Heart left ventricle (tissue), 13 donors: Measurements from ENCODE around the gene CGB8.

Experiments
- POLR2A ChIP-seq, 2 donors: fragments of 450-650 bp; IDR thresholded peaks; one replicate each; pipeline ENCODE4 v1.6.1; 2017; ENCODE audit warnings: antibody characterized with exemption in 2 of 2, mild to moderate bottlenecking in 2 of 2, moderate library complexity in 2 of 2
- TF ChIP-seq, protein P1 (sequence below), 12 donors: fragments of 200-600 bp; sonication (generic) in 4 of 12; IDR thresholded peaks; one replicate each; pipeline versions ENCODE4 v1.5.0 to v1.8.0; 2018 to 2022; ENCODE audit warnings: antibody characterized with exemption in 12 of 12, mild to moderate bottlenecking in 5 of 12
- donor health status: ischemic (EF 13 %, LVEDD 7.1; RV severe dilation, severe dysfunction).
- donor health status: DM: no; HTN: yes; CAD: no.
- donor health status: DM: no; HTN: no; CAD: no.
- donor health status: ischemic (EF 25% LVEDD 6.9; RV normal size, moderate dysfunction).
- donor health status: ischemic (EF 25% LVEDD 5.7; RV mildly dilated, moderate dysfunction).
- donor health status: ischemic (EF 35%, LVEDD 5.7; RV mildly dilated, moderate dysfunction).
- donor health status: nonischemic (EF 11% LVEDD 7.7; RV severe dilation, severe dysfunction).
- donor health status: DM: yes; HTN: yes; CAD: no.
- donor health status: PGD.
- donor health status: ischemic (EF 29% LVEDD 5.4; RV normal size, mild dysfunction).
- donor health status: nonischemic (EF 23%, LVEDD 6.1; RV moderate dilation, normal function).

DNA sequence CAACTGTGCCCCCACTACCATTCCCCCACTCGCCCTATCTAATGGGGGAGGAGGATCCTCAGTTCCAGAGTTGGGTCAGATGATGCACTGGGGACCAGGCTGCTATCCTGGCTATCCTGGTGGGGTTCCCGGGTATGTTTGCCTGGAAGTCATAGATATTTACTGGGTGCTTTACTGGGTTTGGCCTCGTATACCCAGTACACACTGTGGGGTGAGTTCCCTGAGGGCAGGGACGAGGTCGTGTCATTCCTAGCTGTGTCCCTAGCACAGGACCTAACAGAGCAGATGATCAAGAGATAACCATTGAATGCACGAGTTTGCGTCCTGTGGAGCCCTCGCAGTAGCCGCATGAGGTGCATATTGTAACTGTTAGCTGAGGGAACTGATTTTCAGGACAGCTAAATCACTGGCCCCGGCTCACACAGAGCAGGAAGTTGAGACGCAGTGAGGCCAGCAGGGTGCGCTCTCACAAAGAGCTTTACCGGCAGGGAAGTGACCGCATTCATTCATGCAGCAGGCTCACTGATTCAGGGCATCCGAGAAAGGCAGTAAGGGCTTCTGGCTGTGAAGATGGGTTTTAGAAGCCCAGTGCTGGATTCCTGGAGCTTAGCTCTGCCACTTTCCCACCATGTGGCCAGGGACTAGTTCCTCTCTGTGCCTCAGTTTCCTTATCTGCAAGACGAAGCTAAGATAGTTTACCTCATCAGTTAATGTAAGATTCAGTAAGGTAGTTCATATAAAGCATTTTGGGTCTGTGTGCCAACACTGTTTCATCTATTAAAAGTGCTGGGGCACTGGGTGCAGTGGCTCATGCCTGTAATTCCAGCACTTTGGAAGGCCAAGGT, 49.2 kb downstream of the CGB8 start:
- TF ChIP-seq, protein P1, sequence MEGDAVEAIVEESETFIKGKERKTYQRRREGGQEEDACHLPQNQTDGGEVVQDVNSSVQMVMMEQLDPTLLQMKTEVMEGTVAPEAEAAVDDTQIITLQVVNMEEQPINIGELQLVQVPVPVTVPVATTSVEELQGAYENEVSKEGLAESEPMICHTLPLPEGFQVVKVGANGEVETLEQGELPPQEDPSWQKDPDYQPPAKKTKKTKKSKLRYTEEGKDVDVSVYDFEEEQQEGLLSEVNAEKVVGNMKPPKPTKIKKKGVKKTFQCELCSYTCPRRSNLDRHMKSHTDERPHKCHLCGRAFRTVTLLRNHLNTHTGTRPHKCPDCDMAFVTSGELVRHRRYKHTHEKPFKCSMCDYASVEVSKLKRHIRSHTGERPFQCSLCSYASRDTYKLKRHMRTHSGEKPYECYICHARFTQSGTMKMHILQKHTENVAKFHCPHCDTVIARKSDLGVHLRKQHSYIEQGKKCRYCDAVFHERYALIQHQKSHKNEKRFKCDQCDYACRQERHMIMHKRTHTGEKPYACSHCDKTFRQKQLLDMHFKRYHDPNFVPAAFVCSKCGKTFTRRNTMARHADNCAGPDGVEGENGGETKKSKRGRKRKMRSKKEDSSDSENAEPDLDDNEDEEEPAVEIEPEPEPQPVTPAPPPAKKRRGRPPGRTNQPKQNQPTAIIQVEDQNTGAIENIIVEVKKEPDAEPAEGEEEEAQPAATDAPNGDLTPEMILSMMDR (IDR thresholded peaks at IDR 0.05), result peak; percentile 36 to 68 (median 49)
- TF ChIP-seq POLR2A (IDR thresholded peaks at IDR 0.05), result no peak
